H4 (cell line): ENCODE measurements around the gene MEG3. TPM values are rescaled to one million over a fixed set of nuclear protein-coding genes. Genes with fewer than 3 reads are reported as not detected.

ENCODE experiments used
- total RNA-seq: library from RNA; depleted of rRNA; stranded (reverse); fragments of >200 nt; shearing (Covaris generic); gene quantifications from 2 replicates; pipeline ENCODE4 v1.2.3, GENCODE V29; 2014; rRNA removed

The MEG3 gene
- total RNA-seq, 1 experiment from 2014 or later, result not detected

Other genes starting within 250 kb of the MEG3 start
- 1.8 TPM in 1 of 2 replicates, not detected in the other for gene BEGAIN, start 238.7 kb upstream of the MEG3 start, total RNA-seq
- gene DLK1, start 99.2 kb upstream of the MEG3 start, total RNA-seq, result not detected in 2 replicates
- gene RTL1, start 77.6 kb downstream of the MEG3 start, total RNA-seq, result 0.58 TPM in 1 of 2 replicates, not detected in the other